Epithelial cell of proximal tubule (primary cell): Measurements from ENCODE around the gene SLC16A8. TPM values are rescaled to one million over a fixed set of nuclear protein-coding genes. Genes with fewer than 3 reads are reported as not detected.

ENCODE experiments used
- DNase-seq: peaks from one replicate; pipeline ENCODE4 v3.0.0-alpha.2; 2011; ENCODE audit warnings: low read depth
- H3K4me3 ChIP-seq: 2 replicates; pipeline ENCODE4 v1.5.1; 2011; ENCODE audit warnings: low read depth, mild to moderate bottlenecking, low read length
- CTCF ChIP-seq: conservative IDR thresholded peaks from 2 replicates; pipeline ENCODE4 v1.5.1; 2012; ENCODE audit warnings: low read depth, mild to moderate bottlenecking, low read length
- total RNA-seq: library from RNA; depleted of rRNA; stranded (reverse); fragments of >200 nt; gene quantifications from 2 replicates; pipeline ENCODE4 v1.2.3, GENCODE V29; 2015

The SLC16A8 gene
- total RNA-seq, 1 donor from 2014 or later = 0.06 TPM

- no peak for TF ChIP-seq CTCF
- DNase-seq = peak; percentile 29
These were observed 49.6 kb downstream of the SLC16A8 start for GRCh38 chr22:38034278-38034882.

GRCh38 chr22:38033522-38034277, 50.3 kb downstream of the SLC16A8 start:
- no peak for DNase-seq
- TF ChIP-seq CTCF = no peak
- no peak overlapping the region for H3K4me3 ChIP-seq

More at GRCh38 chr22:38034278-38034882, 49.6 kb downstream of the SLC16A8 start:
- no peak overlapping the region for H3K4me3 ChIP-seq

GRCh38 chr22:38032681-38033521, 51.1 kb downstream of the SLC16A8 start:
- TF ChIP-seq CTCF = no peak
- DNase-seq = peak; percentile 30

GRCh38 chr22:38031491-38031890, 52.5 kb downstream of the SLC16A8 start:
- H3K4me3 ChIP-seq = no peak overlapping the region
- no peak for DNase-seq
- no peak for TF ChIP-seq CTCF

More at GRCh38 chr22:38032681-38033521, 51.1 kb downstream of the SLC16A8 start:
- no peak overlapping the region for H3K4me3 ChIP-seq

GRCh38 chr22:38030311-38031133, 53.5 kb downstream of the SLC16A8 start:
- TF ChIP-seq CTCF = no peak
- DNase-seq = no peak
- no peak overlapping the region for H3K4me3 ChIP-seq

GRCh38 chr22:38029901-38030300, 54.1 kb downstream of the SLC16A8 start:
- H3K4me3 ChIP-seq = no peak overlapping the region
- DNase-seq = no peak
- TF ChIP-seq CTCF = no peak
